Psoas muscle (tissue), 8 donors: Measurements from ENCODE around the gene MTFR1L. TPM values are rescaled to one million over a fixed set of nuclear protein-coding genes. Genes with fewer than 3 reads are reported as not detected.

ENCODE experiments used
- ATAC-seq, 4 donors: fragments of 200-7000 bp; cut with Tn5 transposase; one replicate each; pipeline ENCODE4 v1.9.1; 2020; ENCODE audit warnings: moderate library complexity in 3 of 4, mild to moderate bottlenecking in 2 of 4
- DNase-seq, 2 donors: peaks; one replicate each; pipeline ENCODE4 v3.0.0-alpha.2; 2020
- H3K27ac ChIP-seq: fragments of 200-600 bp; one replicate; pipeline ENCODE4 v1.8.0; 2022
- H3K27me3 ChIP-seq, 3 donors: fragments of 200-600 bp in 1 of 3; one replicate each; pipeline versions ENCODE4 v1.6.1 to v1.8.0; 2013 to 2022; ENCODE audit warnings: low read length in 2 of 3, mild to moderate bottlenecking in 2 of 3, moderate library complexity in 1 of 3; ENCODE audit not compliant: insufficient read depth in 3 of 3
- H3K36me3 ChIP-seq, 2 donors: fragments of 200-600 bp in 1 of 2; one replicate each; pipeline versions ENCODE4 v1.6.1 to v1.8.0; 2013 to 2022; ENCODE audit warnings: low read depth in 1 of 2, mild to moderate bottlenecking in 1 of 2, moderate library complexity in 1 of 2; ENCODE audit not compliant: insufficient read depth in 1 of 2
- H3K4me1 ChIP-seq: fragments of 200-600 bp; one replicate; pipeline ENCODE4 v1.8.0; 2022
- H3K4me3 ChIP-seq: fragments of 200-600 bp; one replicate; pipeline ENCODE4 v1.8.0; 2022; ENCODE audit warnings: mild to moderate bottlenecking
- H3K9me3 ChIP-seq: fragments of 200-600 bp; one replicate; pipeline ENCODE4 v1.8.0; 2022
- CTCF ChIP-seq: fragments of 200-600 bp; IDR thresholded peaks from one replicate; pipeline ENCODE4 v1.8.0; 2022; ENCODE audit warnings: antibody characterized with exemption
- WGBS, 3 donors: extraction: QIAGEN DNeasy Blood & Tissue Kit; methylation state at CpG; one replicate each; pipeline versions ENCODE4 v1.1.6 to v1.1.7; 2013; 5-methylcytosine and 5-hydroxymethylcytosine counted together
- intact Hi-C, 2 donors: fragments of 100-400 bp; cut with DNase I; formaldehyde crosslinking; loops; one replicate each; pipeline versions ENCODE4 v1.11.0 to v1.14.2; 2022
- polyA plus RNA-seq, 3 donors: library from polyadenylated mRNA; stranded (reverse); fragments of 200-250 nt; gene quantifications; one replicate each; pipeline ENCODE4 v1.2.3, GENCODE V29; 2013
- total RNA-seq, 4 donors: library from RNA; stranded (reverse); fragmentation: NEBNext Ultra II Directional in 2 of 4; extraction: Animal tissue kit (Norgen Biotek cat#: 25700) in 2 of 4; gene quantifications; one replicate each; pipeline versions ENCODE4 v1.2.1 to v1.2.4, GENCODE V29; 2021 to 2023
- donor health status: healthy with polysubstance abuse.
- donor health status: DM: no; HTN: no; CAD: no; lungs with moderate emphysema.
- donor health status: Bipolar disorder and iron deficiency.
- donor health status: healthy.
- donor health status: DM: yes; HTN: yes; CAD: no.
- donor health status: DM: no; HTN: no; CAD: no.
- donor health status: DM: no; HTN: no; CAD: no.
- donor health status: DM: yes; HTN: yes; CAD: no.

MTFR1L gene
- total and polyA plus RNA-seq, 7 donors, result 85.2 to 135 (median 99.2) TPM

- Histone ChIP-seq H3K27me3 (no peaks in the 10 kb centered on the region), H3K36me3 (peaks cover 0 to 48% of the 10 kb centered on the region in 2 donors), H3K27ac (peak overlapping the region; percentile 72), H3K9me3 (no peaks in the 10 kb centered on the region), H3K4me1 (peaks cover 57% of the 10 kb centered on the region), H3K4me3 (no peak overlapping the region)
- intact Hi-C loops, result loop anchor here in 1 of 2 donors (5.0 to 10.0 kb wide), 3 partner anchors 303 to 560 kb away; partner anchors contain the start of genes RHCE and RSRP1
- 74 to 78% (median 78%) methylated on average over 15 of the region's 15 CpGs for WGBS, 3 donors
- TF ChIP-seq CTCF, result no peak
- DNase-seq (no peak), ATAC-seq (no peak)
These were observed 14.5 kb upstream of the MTFR1L start for GRCh38 chr1:25804964-25805862.

- no peak overlapping the region for H3K4me3 ChIP-seq
- peak; percentile 51 to 73 (median 65) for ATAC-seq
- WGBS, 3 donors, result 24 to 36% (median 26%) methylated on average over 3 of the region's 3 CpGs
- no peaks in the 10 kb centered on the region for H3K9me3 ChIP-seq
- intact Hi-C loops, result loop anchor here in 1 of 2 donors (5.0 to 10.0 kb wide), 3 partner anchors 304 to 561 kb away; partner anchors contain the start of genes RHCE and RSRP1
- H3K27ac ChIP-seq, result peak overlapping the region; percentile 72
- peak in 1 of 2 donors; percentile 75 for DNase-seq
- peaks cover 61% of the 10 kb centered on the region for H3K4me1 ChIP-seq
- no peaks in the 10 kb centered on the region for H3K27me3 ChIP-seq
- peaks cover 0 to 53% of the 10 kb centered on the region in 2 donors for H3K36me3 ChIP-seq
- no peak for TF ChIP-seq CTCF
These were observed 13.9 kb upstream of the MTFR1L start for GRCh38 chr1:25805863-25806225.

GRCh38 chr1:25806418-25806817, 13.3 kb upstream of the MTFR1L start:
- WGBS, 3 donors, result 57 to 73% (median 58%) methylated on average over 4 of the region's 4 CpGs
- Histone ChIP-seq H3K4me3 (no peak overlapping the region), H3K27me3 (no peaks in the 10 kb centered on the region), H3K36me3 (peaks cover 0 to 52% of the 10 kb centered on the region in 2 donors), H3K9me3 (no peaks in the 10 kb centered on the region), H3K27ac (peak overlapping the region; percentile 72), H3K4me1 (peaks cover 56% of the 10 kb centered on the region)
- intact Hi-C loops, result loop anchor here in 1 of 2 donors (5.0 to 10.0 kb wide), 3 partner anchors 304 to 562 kb away; partner anchors contain the start of genes RHCE and RSRP1
- DNase-seq, result peak; percentile 72 to 82
- peak; percentile 2 to 47 (median 34) for ATAC-seq
- TF ChIP-seq CTCF, result no peak

- H3K9me3 ChIP-seq, result no peaks in the 10 kb centered on the region
- whole genome bisulfite sequencing, 3 donors, result 72 to 78% (median 76%) methylated on average over 20 of the region's 20 CpGs
- intact Hi-C loops, result loop anchor here in 1 of 2 donors (5.0 to 10.0 kb wide), 3 partner anchors 305 to 563 kb away; partner anchors contain the start of genes RHCE and RSRP1
- H3K36me3 ChIP-seq, result peaks cover 0 to 57% of the 10 kb centered on the region in 2 donors
- peaks cover 50% of the 10 kb centered on the region for H3K4me1 ChIP-seq
- no peaks in the 10 kb centered on the region for H3K27me3 ChIP-seq
- DNase-seq (no peak), ATAC-seq (no peak)
- H3K4me3 ChIP-seq, result peak overlapping the region; percentile 11
- H3K27ac ChIP-seq, result peak overlapping the region; percentile 3
- TF ChIP-seq CTCF, result no peak
These were observed 12.0 kb upstream of the MTFR1L start for GRCh38 chr1:25807480-25808390.
